Measurements from ENCODE around the gene PWP1. TPM values are rescaled to one million over a fixed set of nuclear protein-coding genes. Genes with fewer than 3 reads are reported as not detected.
A peak's percentile ranks its signal among the peaks of the same experiment; 100 is the strongest.

PWP1 gene
- total and polyA plus RNA-seq, 9 of the 15 experiments (the other 6 are each of a cell fraction or from before 2014, with no cell fraction given): 61.6 to 401 (median 111) TPM

- FAIRE-seq (no peak), ATAC-seq (peak; percentile 50), DNase-seq (ENCODE audit: extremely low read depth in 1 of 4, low spot score in 3 of 4) (no peak)
- Histone ChIP-seq H3K4me1 (replicated peaks in 1 of 2; ENCODE audit: control insufficient read depth in 2 of 2, insufficient read depth in 2 of 2, low read length in 2 of 2) (no peaks in the 10 kb centered on the region), H3K4me2 (ENCODE audit: insufficient read depth, low read length) (no peak overlapping the region), H2AFZ (ENCODE audit: low read depth, low read length) (no peak overlapping the region), H3K27ac (ENCODE audit: extremely low read depth, low read depth, low read length) (no peak overlapping the region), H3K4me3 (no peak overlapping the region), H3K27me3 (ENCODE audit: control insufficient read depth in 2 of 2, insufficient read depth in 2 of 2, low read length in 2 of 2) (no peaks in the 10 kb centered on the region), H3K36me3 (ENCODE audit: control insufficient read depth, insufficient read depth, low read length) (peaks cover 44% of the 10 kb centered on the region), H3K9me3 (replicated peaks; ENCODE audit: control insufficient read depth, insufficient read depth, low read depth, low read length) (no peaks in the 10 kb centered on the region), H3K9ac (ENCODE audit: insufficient read depth in 1 of 2, low read depth in 2 of 2, low read length in 2 of 2) (peak overlapping the region in 1 of 2 experiments; percentile 42; a peak in 1 of 4 replicates), H3K79me2 (ENCODE audit: control insufficient read depth, insufficient read depth, low read length) (no peaks in the 10 kb centered on the region), H4K20me1 (replicated peaks; ENCODE audit: control insufficient read depth, insufficient read depth, low read length) (no peaks in the 10 kb centered on the region; the same call in 1 of the 2 replicates), H3K9me1 (ENCODE audit: control insufficient read depth, insufficient read depth, low read length) (peaks cover 3% of the 10 kb centered on the region)
- ChIA-PET POLR2A (no interaction called here), CTCF (ENCODE audit: low intra/inter-chr PET ratio) (no interaction called here)
- 71% methylated on average over 3 of the region's 3 CpGs for WGBS (ENCODE audit: insufficient coverage, low coverage, missing lambda C conversion rate)
- in situ Hi-C loops (cut with MboI): no loop called here
- intact Hi-C loops (cut with micrococcal nuclease): no loop called here
- BruUV-seq (replicated peaks): no TSS peak
- TF ChIP-seq PKNOX1 (IDR thresholded peaks at IDR 0.05) (no peak), SNRNP70 (optimal IDR thresholded peaks at IDR 0.05; ENCODE audit: low read depth, low read length) (no peak), L3MBTL2 (IDR thresholded peaks at IDR 0.05) (no peak), MBD1 (CRISPR knock-in tag; IDR thresholded peaks at IDR 0.05) (no peak), DDX20 (tag; IDR thresholded peaks at IDR 0.05; ENCODE audit: low read depth) (no peak), ZNF740 (CRISPR knock-in tag; IDR thresholded peaks at IDR 0.05) (no peak), ZNF740 (tag; IDR thresholded peaks at IDR 0.05) (no peak), E2F5 (CRISPR knock-in tag; IDR thresholded peaks at IDR 0.05) (no peak), MCM5 (IDR thresholded peaks at IDR 0.05; ENCODE audit: low read depth) (no peak), PCBP2 (IDR thresholded peaks at IDR 0.05; ENCODE audit: low read depth, low read length, poor library complexity, severe bottlenecking) (no peak), ZNF449 (CRISPR knock-in tag; IDR thresholded peaks at IDR 0.05) (no peak), GATAD2B (IDR thresholded peaks at IDR 0.05; ENCODE audit: borderline replicate concordance) (no peak), HNRNPK (IDR thresholded peaks at IDR 0.05; ENCODE audit: low read depth, low read length, poor library complexity, severe bottlenecking) (no peak), E2F4 (CRISPR knock-in tag; IDR thresholded peaks at IDR 0.05; ENCODE audit: low read depth) (no peak), HNRNPL (IDR thresholded peaks at IDR 0.05; ENCODE audit: low read depth, low read length) (no peak), ZNF695 (CRISPR knock-in tag; IDR thresholded peaks at IDR 0.05) (no peak)
These were observed 46.8 kb downstream of the PWP1 start for GRCh38 chr12:107732365-107732764.
